HG02610 (cell line): ENCODE data around the gene KCNB1.

Experiments used
- ATAC-seq: cut with Tn5 transposase; IDR thresholded peaks from one replicate; pipeline ENCODE4 v1.9.1; 2021; ENCODE audit warnings: mild to moderate bottlenecking, moderate library complexity; ENCODE audit not compliant: unreplicated experiment

The KCNB1 gene

DNA sequence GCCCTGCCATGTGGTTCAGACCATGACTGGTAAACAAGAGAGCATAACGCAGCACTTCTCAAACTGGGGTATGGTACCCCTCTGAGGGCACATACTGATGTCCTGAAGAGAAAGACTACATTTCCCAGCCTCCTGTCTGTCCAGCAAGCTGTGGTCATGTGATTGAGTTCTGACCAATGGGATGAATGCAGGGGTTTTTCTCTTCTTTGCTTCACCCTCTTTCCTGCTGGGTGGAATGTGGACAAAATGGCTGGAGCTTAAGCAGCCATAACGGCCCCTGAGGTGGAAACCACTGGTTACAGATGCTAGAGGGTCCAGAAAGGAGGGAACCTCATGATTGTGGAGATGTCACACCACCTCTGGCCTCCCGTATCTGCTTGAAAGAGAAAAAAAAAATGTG lies 19.4 kb upstream of the KCNB1 start:
- ATAC-seq, result no peak

DNA sequence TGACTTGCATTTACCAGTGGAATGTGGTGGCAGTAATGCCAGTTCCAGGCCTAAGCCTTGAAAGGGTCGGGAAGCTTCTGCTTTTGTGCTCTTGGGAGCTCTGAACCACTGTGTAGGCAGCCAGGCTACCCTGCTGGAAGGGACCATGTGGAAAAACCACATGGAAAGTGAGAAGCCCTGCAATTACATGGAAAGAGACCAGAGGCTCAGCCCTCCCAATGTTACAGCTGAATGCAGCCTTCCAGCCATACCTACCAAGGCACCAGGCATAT lies 14.9 kb upstream of the KCNB1 start:
- ATAC-seq, result no peak

- ATAC-seq, result no peak
Measured at GRCh38 chr20:49496553-49497397, 14.3 kb upstream of the KCNB1 start.

DNA sequence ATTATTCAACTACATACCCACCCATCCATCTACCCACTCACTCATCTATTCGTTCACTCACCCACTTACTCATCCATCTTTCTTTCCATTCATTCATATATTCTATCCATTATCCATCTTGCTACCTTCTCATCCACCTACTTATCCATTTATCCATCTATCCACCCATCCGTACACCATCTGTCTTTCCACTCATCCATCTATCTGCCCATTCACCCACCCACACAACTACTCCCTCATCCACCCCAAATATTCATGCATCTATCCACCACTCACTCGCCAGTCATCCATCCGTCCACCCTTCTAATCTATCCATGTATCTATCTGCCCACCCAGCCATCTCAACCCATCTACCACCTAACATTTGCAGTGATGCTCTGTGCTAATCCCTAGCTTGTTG lies 13.6 kb upstream of the KCNB1 start:
- ATAC-seq, result no peak

DNA sequence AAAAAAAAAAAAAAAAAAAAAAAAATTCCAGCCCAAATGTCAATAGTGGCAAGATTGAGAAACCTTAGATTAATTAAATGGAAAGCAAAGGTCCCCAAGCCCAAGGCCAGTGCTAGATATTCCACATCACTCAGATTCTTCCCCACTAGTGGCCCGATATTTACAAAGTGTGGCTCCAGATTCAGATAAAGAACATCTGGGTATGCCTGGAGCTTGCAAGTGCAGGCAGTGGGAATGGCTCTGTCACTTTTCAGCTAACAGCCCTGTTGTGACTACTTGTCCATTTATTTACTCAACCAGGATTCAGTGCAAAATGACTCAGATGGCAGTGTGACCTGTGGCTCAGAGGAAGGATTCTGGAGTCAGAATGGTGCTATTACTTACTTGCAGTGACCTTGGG lies 8.2 kb upstream of the KCNB1 start:
- no peak for ATAC-seq

DNA sequence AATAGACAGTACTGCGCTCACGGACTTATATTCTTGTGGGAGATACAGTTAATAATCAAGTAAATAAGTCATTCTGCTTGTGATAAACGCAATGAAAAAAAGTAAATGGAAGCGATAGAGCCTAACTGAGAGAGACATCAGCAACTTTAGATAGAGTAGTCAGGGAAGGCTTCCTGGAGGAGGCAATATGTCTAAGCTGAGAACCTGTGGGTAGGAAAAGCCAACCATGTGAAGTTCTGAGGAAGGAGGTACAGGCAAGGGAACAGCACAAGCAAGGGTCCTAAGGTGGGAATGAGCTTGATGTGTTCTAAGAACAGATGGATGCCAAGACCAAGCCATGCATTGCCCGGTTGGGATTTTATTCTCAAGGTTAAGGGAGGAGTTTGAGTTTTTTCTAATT lies 7.2 kb upstream of the KCNB1 start:
- ATAC-seq, result no peak

GRCh38 chr20:49486064-49486463 lies 3.6 kb upstream of the KCNB1 start:
- no peak for ATAC-seq

DNA sequence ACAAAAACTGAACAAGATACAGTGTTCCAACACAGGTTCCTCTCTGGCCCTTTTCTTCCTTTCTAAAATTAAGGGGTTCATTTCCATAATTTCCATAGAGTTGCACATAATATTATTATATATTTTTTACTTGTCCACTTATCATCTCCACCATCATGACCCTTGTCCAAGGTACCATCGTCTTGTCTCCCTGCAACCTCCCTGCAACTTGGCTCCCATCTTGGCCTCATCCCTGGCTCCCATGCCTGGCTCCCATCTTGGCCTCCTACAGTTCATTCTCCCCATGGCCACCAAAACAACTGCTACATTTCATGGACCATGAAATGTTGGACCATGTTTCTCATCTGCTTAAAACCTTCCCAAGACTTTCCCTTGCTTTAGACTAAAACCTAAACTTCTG lies 3.1 kb upstream of the KCNB1 start:
- ATAC-seq, result no peak

DNA sequence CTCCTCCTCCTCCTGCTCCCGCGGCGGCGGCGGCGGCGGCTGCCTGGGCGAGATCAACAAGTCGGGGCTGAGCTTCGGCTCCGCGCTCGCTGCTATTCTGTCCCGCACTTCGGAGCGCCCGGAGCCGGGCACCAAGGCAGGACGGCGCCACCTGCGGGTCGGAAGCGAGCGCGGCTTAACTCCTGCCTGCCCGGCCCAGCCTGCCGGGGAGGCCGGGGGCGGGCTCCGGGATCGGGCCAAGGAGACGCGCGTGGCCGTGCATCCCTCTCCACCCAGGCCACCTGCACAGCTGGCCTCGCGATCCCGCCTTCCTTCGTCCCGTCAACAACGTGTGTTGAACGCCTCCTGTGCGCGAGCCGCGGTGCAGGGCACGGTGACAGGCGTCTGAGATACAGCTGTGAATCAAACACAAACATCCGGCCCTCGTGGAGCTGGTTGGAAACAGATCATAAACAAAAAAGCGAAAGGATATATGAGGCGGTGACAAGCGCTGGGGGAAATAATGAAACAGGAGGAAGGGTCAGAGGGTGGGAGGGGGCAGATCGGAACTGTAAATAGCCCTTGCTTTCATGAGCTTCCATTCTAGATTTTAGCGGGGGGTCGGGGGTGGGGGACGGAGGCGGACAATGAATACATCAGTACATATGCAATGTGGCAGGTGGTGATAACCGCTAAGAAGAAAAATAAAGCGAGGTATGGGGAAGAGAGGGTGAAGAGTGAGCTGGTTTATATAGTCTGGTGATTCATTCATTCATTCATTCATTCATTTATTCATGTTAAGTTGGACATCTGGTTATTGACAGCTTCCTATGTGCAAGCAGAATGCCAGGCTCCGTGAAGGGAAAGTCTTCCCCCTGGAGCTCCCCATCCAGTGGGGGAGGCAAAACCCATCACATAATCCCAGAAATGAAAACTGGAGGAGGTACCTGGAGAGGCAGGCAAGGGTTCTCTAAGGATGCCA lies 2.0 kb upstream of the KCNB1 start:
- peak; percentile 54 for ATAC-seq

GRCh38 chr20:49483696-49484123 lies 1.2 kb upstream of the KCNB1 start:
- ATAC-seq, result peak; percentile 5

DNA sequence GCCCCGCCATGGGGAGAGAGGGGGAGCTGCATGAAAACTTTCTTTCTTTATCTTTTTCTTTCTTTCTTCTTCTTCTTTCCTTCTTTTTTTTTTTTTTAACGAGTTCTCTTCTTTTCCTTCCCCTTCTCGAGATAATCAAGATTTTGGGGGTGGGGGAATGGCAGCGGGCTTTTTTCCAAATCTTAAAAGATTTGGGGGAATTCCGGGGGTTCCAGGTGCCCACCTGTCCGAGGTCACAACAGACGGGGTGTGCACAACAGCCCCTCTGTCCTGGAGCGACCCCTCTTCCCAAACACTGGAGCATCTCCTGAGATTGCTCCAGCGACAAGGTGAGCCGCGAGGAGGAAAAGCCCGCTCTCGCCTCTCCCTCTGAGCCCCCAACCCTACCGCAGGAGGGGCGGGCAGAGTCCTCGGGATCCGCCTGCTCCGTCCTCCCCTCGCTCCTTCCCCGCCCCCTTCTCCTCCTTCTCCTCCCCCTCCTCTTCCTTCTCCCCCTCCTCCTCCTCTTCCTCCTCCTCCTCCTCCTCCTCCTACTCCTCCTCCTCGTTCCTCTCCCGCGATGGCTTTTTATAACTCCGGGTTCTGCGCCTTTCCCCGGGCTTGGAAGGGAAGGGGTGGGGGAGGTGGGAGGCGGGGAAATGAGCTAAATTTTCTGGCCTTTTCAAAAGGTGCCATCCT lies 689 bp upstream of the KCNB1 start:
- no peak for ATAC-seq

DNA sequence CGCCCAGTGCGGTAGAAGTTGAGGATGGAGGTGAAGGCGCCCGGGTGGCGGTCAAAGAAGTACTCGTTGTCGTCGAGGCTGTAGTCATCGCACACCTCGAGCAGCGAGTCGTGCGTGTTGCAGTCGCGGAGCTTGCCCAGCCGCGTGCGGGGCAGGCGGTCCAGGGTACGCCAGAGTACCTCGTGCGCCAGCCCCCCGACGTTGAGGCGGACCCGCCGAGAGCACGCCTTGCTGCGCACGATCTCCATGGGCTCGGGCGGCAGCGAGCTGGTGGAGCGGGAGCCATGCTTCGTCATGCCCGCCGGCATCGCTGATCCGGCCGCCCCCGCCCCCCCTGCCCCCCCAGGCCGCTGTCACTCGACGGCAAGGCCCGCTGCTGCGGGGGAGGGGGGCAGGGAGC lies 295 bp downstream of the KCNB1 start:
- ATAC-seq, result no peak

- no peak for ATAC-seq
Measured at GRCh38 chr20:49481116-49481515, 1.4 kb downstream of the KCNB1 start.

GRCh38 chr20:49480236-49480635 lies 2.2 kb downstream of the KCNB1 start:
- no peak for ATAC-seq

GRCh38 chr20:49479785-49480184 lies 2.7 kb downstream of the KCNB1 start:
- ATAC-seq, result no peak

GRCh38 chr20:49478754-49479689 lies 3.4 kb downstream of the KCNB1 start:
- ATAC-seq, result no peak

DNA sequence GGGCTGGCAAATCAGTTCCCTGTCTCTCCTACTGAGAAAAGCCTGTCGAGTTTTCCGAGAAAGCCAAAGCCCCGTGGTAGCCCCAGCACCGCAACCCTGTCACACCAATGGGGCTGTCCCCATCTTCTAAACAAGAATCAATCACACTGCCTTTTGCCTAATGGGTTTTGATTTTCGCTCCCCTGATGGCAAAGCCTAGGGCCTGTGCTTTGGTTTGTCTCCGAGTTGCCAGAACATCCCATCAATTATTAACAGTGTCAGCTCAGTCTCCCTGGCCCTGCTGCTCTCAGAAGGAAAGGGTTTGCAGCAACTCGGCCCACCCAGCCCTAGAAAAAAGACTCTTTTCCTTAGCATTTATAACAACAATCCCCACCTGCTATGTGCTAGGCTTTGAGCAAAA lies 4.2 kb downstream of the KCNB1 start:
- ATAC-seq, result no peak

GRCh38 chr20:49477200-49477599 lies 5.3 kb downstream of the KCNB1 start:
- no peak for ATAC-seq

DNA sequence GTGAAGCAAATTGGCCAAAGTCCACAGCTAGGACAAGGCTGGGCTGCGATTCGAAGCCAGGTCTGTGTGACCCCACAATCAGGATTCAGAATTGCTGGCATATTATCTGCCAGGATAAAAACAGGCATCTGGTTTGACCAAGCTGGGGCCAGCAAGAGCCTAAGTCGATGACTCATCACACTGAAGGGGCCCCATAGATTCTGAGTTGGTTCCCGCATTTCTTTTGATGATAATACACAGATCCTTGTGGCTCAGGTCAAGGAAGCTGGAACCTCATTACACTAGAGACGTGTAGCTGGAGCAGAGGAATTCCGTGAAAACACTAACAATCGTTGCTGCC lies 6.5 kb downstream of the KCNB1 start:
- no peak for ATAC-seq

GRCh38 chr20:49475292-49476015 lies 7.0 kb downstream of the KCNB1 start:
- no peak for ATAC-seq
